Kidney (tissue), 14 donors: ENCODE data around the gene GAL3ST2. TPM values are rescaled to one million over a fixed set of nuclear protein-coding genes. Genes with fewer than 3 reads are reported as not detected.
A peak's percentile ranks its signal among the peaks of the same experiment; 100 is the strongest.

ENCODE experiments used
- DNase-seq, 5 donors: peaks; one replicate each; pipeline ENCODE4 v3.0.0-alpha.2; 2013 to 2020
- FAIRE-seq: peaks from 2 replicates; lab custom pipeline; 2012; peaks lifted over from hg19 to GRCh38; lab: Jason Lieb, UNC
- H3K27ac ChIP-seq, 2 donors: one replicate each; pipeline ENCODE4 v1.7.0; 2013; ENCODE audit warnings: low read depth in 2 of 2, low read length in 2 of 2, inconsistent platforms in 1 of 2
- H3K27me3 ChIP-seq: one replicate; pipeline ENCODE4 v1.7.1; 2013; ENCODE audit warnings: low read length, inconsistent platforms; ENCODE audit not compliant: control insufficient read depth, insufficient read depth
- H3K36me3 ChIP-seq, 3 donors: one replicate each; pipeline versions ENCODE4 v1.7.0 to v1.7.1; 2013; ENCODE audit warnings: low read length in 3 of 3, control low read depth in 1 of 3, inconsistent platforms in 1 of 3; ENCODE audit not compliant: insufficient read depth in 3 of 3, control insufficient read depth in 2 of 3
- H3K4me1 ChIP-seq, 3 donors: one replicate each; pipeline versions ENCODE4 v1.7.0 to v1.7.1; 2013; ENCODE audit warnings: low read length in 3 of 3, inconsistent platforms in 1 of 3, low read depth in 1 of 3; ENCODE audit not compliant: control insufficient read depth in 2 of 3, insufficient read depth in 2 of 3
- H3K4me3 ChIP-seq, 3 donors: one replicate each; pipeline versions ENCODE4 v1.7.0 to v1.8.1; 2013; ENCODE audit warnings: low read length in 3 of 3, control low read depth in 1 of 3, inconsistent platforms in 1 of 3
- H3K9ac ChIP-seq, 3 donors: one replicate each; pipeline versions ENCODE4 v1.7.0 to v1.7.1; 2013; ENCODE audit warnings: low read length in 3 of 3, control low read depth in 1 of 3, inconsistent platforms in 1 of 3
- H3K9me3 ChIP-seq, 3 donors: one replicate each; pipeline versions ENCODE4 v1.7.0 to v1.7.1; 2013; ENCODE audit warnings: low read length in 3 of 3, control low read depth in 1 of 3, inconsistent platforms in 1 of 3; ENCODE audit not compliant: control insufficient read depth in 2 of 3, insufficient read depth in 1 of 3
- CTCF ChIP-seq: IDR thresholded peaks from 3 replicates; pipeline ENCODE4 v1.5.1; 2012; ENCODE audit warnings: mild to moderate bottlenecking, moderate library complexity, borderline replicate concordance; ENCODE audit not compliant: insufficient read depth; ENCODE audit errors: extremely low read depth
- intact Hi-C: fragments of 100-400 bp; cut with DNase I; formaldehyde crosslinking; loops from one replicate; pipeline ENCODE4 v1.11.1; 2022
- polyA plus RNA-seq: library from polyadenylated mRNA; stranded (reverse); fragments of 350-450 nt; fragmentation: Illumina TruSeq; extraction: RNeasy Lipid Tissue Mini Kit (QIAGEN cat#74804); gene quantifications from one replicate; pipeline ENCODE4 v1.2.3, GENCODE V29; 2014; ENCODE audit warnings: low read depth, low replicate concordance; ENCODE audit not compliant: insufficient read depth
- total RNA-seq: library from RNA; stranded (reverse); fragmentation: NEBNext Ultra II Directional; extraction: Animal tissue kit (Norgen Biotek cat#: 25700); gene quantifications from one replicate; pipeline ENCODE4 v1.2.1, GENCODE V29; 2021
- donor health status: control.
- donor health status: control.
- donor health status: control.
- donor health status: control.
- donor health status: control.
- donor health status: DM: yes; HTN: yes; CAD: no.
- donor health status: Normal renal cell carcinoma (clear cell type).

Gene GAL3ST2
- total and polyA plus RNA-seq, 2 donors from 2014 or later: 0.19 to 0.39 TPM

DNA sequence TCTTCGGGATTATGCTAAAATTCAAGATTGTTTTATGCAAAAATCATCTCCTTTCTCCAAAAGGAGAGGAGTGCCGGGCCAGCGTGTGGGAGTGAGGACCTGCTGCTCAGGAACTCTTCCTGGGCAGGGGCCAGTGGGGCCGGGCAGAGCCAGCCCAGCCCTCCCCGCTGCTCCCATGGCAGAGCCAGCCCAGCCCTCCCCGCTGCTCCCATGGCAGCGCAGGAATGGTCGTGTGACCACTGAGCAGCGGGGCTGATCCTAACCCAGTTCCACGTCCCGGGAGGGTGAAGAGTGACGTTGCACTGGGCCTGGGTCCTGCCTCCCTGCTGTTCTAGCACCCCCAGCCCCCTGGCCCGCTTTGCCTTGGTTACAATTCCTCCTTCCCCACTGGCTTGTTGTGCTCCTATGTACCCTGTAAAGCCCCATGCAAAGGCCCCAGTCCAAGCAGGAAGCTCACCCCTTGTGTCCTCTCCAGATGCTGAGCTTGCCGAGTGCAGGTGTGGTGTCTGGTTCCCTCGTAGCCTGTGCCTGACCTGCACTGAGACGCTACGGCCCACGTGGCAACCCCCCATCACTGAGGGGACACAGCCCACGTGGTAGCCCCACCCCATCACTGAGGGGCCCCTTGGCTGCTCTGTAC lies 20.9 kb downstream of the GAL3ST2 start:
- no peak for TF ChIP-seq CTCF
- Histone ChIP-seq H3K4me3 (no peak overlapping the region), H3K27me3 (no peaks in the 10 kb centered on the region), H3K4me1 (no peaks in the 10 kb centered on the region), H3K27ac (no peak overlapping the region), H3K9me3 (no peaks in the 10 kb centered on the region), H3K36me3 (no peaks in the 10 kb centered on the region), H3K9ac (no peak overlapping the region)
- FAIRE-seq: no peak
- intact Hi-C loops: no loop called here
- DNase-seq: peak in 1 of 5 donors; percentile 39

- no peaks in the 10 kb centered on the region for H3K9me3 ChIP-seq
- no peak overlapping the region for H3K9ac ChIP-seq
- no peak overlapping the region for H3K4me3 ChIP-seq
- no peak overlapping the region for H3K27ac ChIP-seq
- H3K4me1 ChIP-seq: peaks cover 0 to 3% (median 0%) of the 10 kb centered on the region in 3 donors
- intact Hi-C loops: no loop called here
- FAIRE-seq (no peak), DNase-seq (peak in 2 of 5 donors; percentile 10 to 69)
- no peaks in the 10 kb centered on the region for H3K27me3 ChIP-seq
- no peaks in the 10 kb centered on the region for H3K36me3 ChIP-seq
- no peak for TF ChIP-seq CTCF
Observed at GRCh38 chr2:241798081-241798630, 21.5 kb downstream of the GAL3ST2 start.

GRCh38 chr2:241798631-241799521 lies 22.3 kb downstream of the GAL3ST2 start:
- H3K36me3 ChIP-seq: no peaks in the 10 kb centered on the region
- intact Hi-C loops: no loop called here
- FAIRE-seq (no peak), DNase-seq (peak in 1 of 5 donors; percentile 63)
- H3K4me1 ChIP-seq: peaks cover 0 to 7% (median 0%) of the 10 kb centered on the region in 3 donors
- no peaks in the 10 kb centered on the region for H3K9me3 ChIP-seq
- no peak overlapping the region for H3K4me3 ChIP-seq
- no peak overlapping the region for H3K27ac ChIP-seq
- no peak overlapping the region for H3K9ac ChIP-seq
- TF ChIP-seq CTCF: no peak
- no peaks in the 10 kb centered on the region for H3K27me3 ChIP-seq
